GM23338 (cell line): ENCODE results near the gene HGF. TPM values are rescaled to one million over a fixed set of nuclear protein-coding genes. Genes with fewer than 3 reads are reported as not detected.

Experiments used
- ATAC-seq: fragments of 200-7000 bp; cut with Tn5 transposase; 3 replicates; pipeline ENCODE4 v1.9.1; 2020
- DNase-seq: peaks from one replicate; pipeline ENCODE4 v3.0.0-alpha.2; 2015; ENCODE audit warnings: low spot score
- H2AFZ ChIP-seq: fragments of 200-600 bp; sonication (generic); 2 replicates; pipeline ENCODE4 v1.8.0; 2016; ENCODE audit warnings: antibody characterized with exemption, mild to moderate bottlenecking, moderate library complexity
- H3F3A ChIP-seq: fragments of 200-600 bp; sonication (generic); replicated peaks from 2 replicates; pipeline ENCODE4 v1.8.0; 2017; ENCODE audit warnings: antibody characterized with exemption, mixed run types, low read depth
- H3K27ac ChIP-seq: fragments of 200-600 bp; sonication (generic); 2 replicates; pipeline ENCODE4 v1.6.1; 2016; ENCODE audit warnings: low read depth
- H3K27me3 ChIP-seq: fragments of 200-600 bp; sonication (generic); 2 replicates; pipeline ENCODE4 v1.8.0; 2016; ENCODE audit warnings: mild to moderate bottlenecking, mixed run types, moderate library complexity; ENCODE audit not compliant: insufficient read depth
- H3K36me3 ChIP-seq: fragments of 200-600 bp; sonication (generic); 2 replicates; pipeline ENCODE4 v1.8.0; 2016; ENCODE audit warnings: mild to moderate bottlenecking; ENCODE audit not compliant: insufficient read depth
- H3K4me1 ChIP-seq: fragments of 200-600 bp; sonication (generic); 2 replicates; pipeline ENCODE4 v1.8.0; 2016; ENCODE audit warnings: mild to moderate bottlenecking, moderate library complexity; ENCODE audit not compliant: insufficient read depth
- H3K4me2 ChIP-seq: fragments of 200-600 bp; sonication (generic); 2 replicates; pipeline ENCODE4 v1.7.1; 2017; ENCODE audit warnings: mixed run types
- H3K4me3 ChIP-seq: fragments of 200-600 bp; sonication (generic); 2 replicates; pipeline ENCODE4 v1.6.1; 2016; ENCODE audit warnings: mixed run types
- H3K79me2 ChIP-seq: fragments of 200-600 bp; sonication (generic); replicated peaks from 2 replicates; pipeline ENCODE4 v1.8.0; 2017; ENCODE audit warnings: mild to moderate bottlenecking; ENCODE audit not compliant: insufficient read depth
- H3K9me2 ChIP-seq: fragments of 200-600 bp; sonication (generic); 2 replicates; pipeline ENCODE4 v1.8.0; 2017; ENCODE audit not compliant: insufficient read depth
- H4K20me1 ChIP-seq: fragments of 200-600 bp; sonication (generic); replicated peaks from 2 replicates; pipeline ENCODE4 v1.8.0; 2017; ENCODE audit warnings: mild to moderate bottlenecking; ENCODE audit not compliant: insufficient read depth
- H3K27ac Mint-ChIP-seq: 2 replicates; pipeline ENCODE4 v1.8.0; 2020; ENCODE audit warnings: inconsistent platforms, mild to moderate bottlenecking, moderate library complexity, mixed read lengths
- H3K27me3 Mint-ChIP-seq: 3 replicates; pipeline ENCODE4 v1.8.0; 2022; ENCODE audit warnings: low read depth, mild to moderate bottlenecking, moderate library complexity, mixed read lengths, inconsistent platforms; ENCODE audit not compliant: insufficient read depth, poor library complexity
- H3K36me3 Mint-ChIP-seq: 3 replicates; pipeline ENCODE4 v1.8.0; 2021; ENCODE audit warnings: low read depth, mild to moderate bottlenecking, inconsistent platforms, moderate library complexity, mixed read lengths
- H3K4me1 Mint-ChIP-seq: 3 replicates; pipeline ENCODE4 v1.8.0; 2020; ENCODE audit warnings: mild to moderate bottlenecking, inconsistent platforms, mixed read lengths
- H3K4me3 Mint-ChIP-seq: 3 replicates; pipeline ENCODE4 v1.8.0; 2021; ENCODE audit warnings: moderate library complexity, mild to moderate bottlenecking, inconsistent platforms, mixed read lengths
- H3K9me3 Mint-ChIP-seq: 3 replicates; pipeline ENCODE4 v1.8.0; 2020; ENCODE audit warnings: moderate library complexity, mild to moderate bottlenecking, inconsistent platforms, mixed read lengths
- CREB1 ChIP-seq: fragments of 250-450 bp; sonication (Bioruptor Pico); IDR thresholded peaks from 2 replicates; pipeline ENCODE4 v1.5.0; 2020; ENCODE audit warnings: low read depth, mild to moderate bottlenecking, moderate library complexity
- EZH2 ChIP-seq: fragments of 200-600 bp; sonication (generic); IDR thresholded peaks from one replicate; pipeline ENCODE4 v1.8.0; 2017; ENCODE audit warnings: antibody characterized with exemption, mild to moderate bottlenecking, low read depth; ENCODE audit not compliant: unreplicated experiment
- EZH2phosphoT487 ChIP-seq: fragments of 200-600 bp; sonication (generic); IDR thresholded peaks from one replicate; pipeline ENCODE4 v1.8.1; 2018; ENCODE audit warnings: antibody characterized with exemption; ENCODE audit not compliant: unreplicated experiment
- JUNB ChIP-seq: IDR thresholded peaks from one replicate; pipeline ENCODE4 v1.6.1; 2016; ENCODE audit warnings: antibody characterized with exemption; ENCODE audit not compliant: unreplicated experiment
- NANOG ChIP-seq: IDR thresholded peaks from 2 replicates; pipeline ENCODE4 v1.6.1; 2016; ENCODE audit warnings: antibody characterized with exemption, borderline replicate concordance
- POLR2AphosphoS5 ChIP-seq: IDR thresholded peaks from 2 replicates; pipeline ENCODE4 v1.6.1; 2016; ENCODE audit warnings: antibody characterized with exemption, low read depth
- STAT1 ChIP-seq: IDR thresholded peaks from one replicate; pipeline ENCODE4 v1.6.1; 2016; ENCODE audit warnings: antibody characterized with exemption; ENCODE audit not compliant: unreplicated experiment
- ZNF114 ChIP-seq: fragments of 250-450 bp; sonication (Bioruptor Pico); IDR thresholded peaks from 2 replicates; pipeline ENCODE4 v1.5.0; 2020; ENCODE audit warnings: mild to moderate bottlenecking, moderate library complexity
- ZNF331 ChIP-seq: fragments of 250-450 bp; sonication (Bioruptor Pico); IDR thresholded peaks from 2 replicates; pipeline ENCODE4 v1.5.0; 2020; ENCODE audit warnings: low read depth, mild to moderate bottlenecking, moderate library complexity
- polyA plus RNA-seq: library from polyadenylated mRNA; unstranded; fragments of >200 nt; fragmentation: Nextera tagmentation; extraction: Ambion mirVana; gene quantifications from 2 replicates; pipeline ENCODE4 v1.2.1, GENCODE V29; 2016
- total RNA-seq: library from RNA; depleted of rRNA; stranded (reverse); fragments of >200 nt; shearing (Covaris generic); gene quantifications from 2 replicates; pipeline ENCODE4 v1.2.3, GENCODE V29; 2014
- TF ChIP-seq, protein P1 (sequence below): IDR thresholded peaks from 2 replicates; pipeline ENCODE4 v1.6.1; 2016; ENCODE audit warnings: antibody characterized with exemption
- TF ChIP-seq, protein P2 (sequence below): fragments of 250-450 bp; sonication (Bioruptor Pico); IDR thresholded peaks from 2 replicates; pipeline ENCODE4 v1.5.0; 2020; ENCODE audit warnings: mild to moderate bottlenecking, moderate library complexity
- TF ChIP-seq, protein P3 (sequence below): IDR thresholded peaks from one replicate; pipeline ENCODE4 v1.6.1; 2018; ENCODE audit warnings: antibody characterized with exemption; ENCODE audit not compliant: unreplicated experiment
- TF ChIP-seq, protein P4 (sequence below), 2 experiments: fragments of 200-600 bp in 1 of 2; sonication (generic) in 1 of 2; conservative IDR thresholded peaks; 2 replicates each; pipeline versions ENCODE4 v1.5.1 to v1.6.1; 2016 to 2017; ENCODE audit warnings: antibody characterized with exemption in 2 of 2, low read depth in 2 of 2, mild to moderate bottlenecking in 2 of 2, moderate library complexity in 1 of 2

The HGF gene
- total and polyA plus RNA-seq, 2 experiments from 2014 or later, result 0.24 to 1.1 TPM

DNA sequence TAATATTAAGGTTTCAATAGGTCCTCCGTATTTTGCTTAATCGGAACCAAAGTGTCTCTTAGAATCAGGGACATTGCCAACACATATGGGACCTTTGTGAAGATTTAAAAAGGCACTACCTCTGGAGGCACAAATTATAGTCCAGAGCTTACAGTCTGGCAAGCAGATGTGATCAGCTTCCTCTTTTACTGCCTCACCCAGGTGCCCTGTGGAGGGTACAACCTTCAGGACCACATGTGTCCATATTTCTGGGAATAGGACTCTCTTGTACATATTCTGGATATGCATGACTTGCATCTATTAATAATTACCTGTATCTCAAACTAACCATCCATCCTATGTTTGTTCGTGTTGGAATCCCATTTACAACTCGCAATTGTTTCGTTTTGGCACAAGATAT lies 60.0 kb downstream of the HGF start:
- Histone ChIP-seq H3K27ac (no peak overlapping the region), H2AFZ (no peak overlapping the region), H3F3A (no peaks in the 10 kb centered on the region), H3K4me1 (peaks cover 12% of the 10 kb centered on the region; the same call in 1 of the 2 replicates), H3K9me2 (no peaks in the 10 kb centered on the region), H3K4me3 (no peak overlapping the region), H4K20me1 (no peaks in the 10 kb centered on the region), H3K79me2 (no peaks in the 10 kb centered on the region), H3K27me3 (no peaks in the 10 kb centered on the region), H3K4me2 (no peak overlapping the region), H3K36me3 (no peaks in the 10 kb centered on the region)
- H3K27ac Mint-ChIP-seq, result no peak overlapping the region
- H3K4me1 Mint-ChIP-seq, result peaks cover 24% of the 10 kb centered on the region; the same call in 2 of the 3 replicates
- DNase-seq (no peak), ATAC-seq (no peak)
- no peak for TF ChIP-seq STAT1
- no peak for TF ChIP-seq ZNF331 (CRISPR knock-in tag)
- TF ChIP-seq, protein P1, sequence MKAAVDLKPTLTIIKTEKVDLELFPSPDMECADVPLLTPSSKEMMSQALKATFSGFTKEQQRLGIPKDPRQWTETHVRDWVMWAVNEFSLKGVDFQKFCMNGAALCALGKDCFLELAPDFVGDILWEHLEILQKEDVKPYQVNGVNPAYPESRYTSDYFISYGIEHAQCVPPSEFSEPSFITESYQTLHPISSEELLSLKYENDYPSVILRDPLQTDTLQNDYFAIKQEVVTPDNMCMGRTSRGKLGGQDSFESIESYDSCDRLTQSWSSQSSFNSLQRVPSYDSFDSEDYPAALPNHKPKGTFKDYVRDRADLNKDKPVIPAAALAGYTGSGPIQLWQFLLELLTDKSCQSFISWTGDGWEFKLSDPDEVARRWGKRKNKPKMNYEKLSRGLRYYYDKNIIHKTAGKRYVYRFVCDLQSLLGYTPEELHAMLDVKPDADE, result no peak
- no peak for TF ChIP-seq NANOG
- TF ChIP-seq, protein P2, sequence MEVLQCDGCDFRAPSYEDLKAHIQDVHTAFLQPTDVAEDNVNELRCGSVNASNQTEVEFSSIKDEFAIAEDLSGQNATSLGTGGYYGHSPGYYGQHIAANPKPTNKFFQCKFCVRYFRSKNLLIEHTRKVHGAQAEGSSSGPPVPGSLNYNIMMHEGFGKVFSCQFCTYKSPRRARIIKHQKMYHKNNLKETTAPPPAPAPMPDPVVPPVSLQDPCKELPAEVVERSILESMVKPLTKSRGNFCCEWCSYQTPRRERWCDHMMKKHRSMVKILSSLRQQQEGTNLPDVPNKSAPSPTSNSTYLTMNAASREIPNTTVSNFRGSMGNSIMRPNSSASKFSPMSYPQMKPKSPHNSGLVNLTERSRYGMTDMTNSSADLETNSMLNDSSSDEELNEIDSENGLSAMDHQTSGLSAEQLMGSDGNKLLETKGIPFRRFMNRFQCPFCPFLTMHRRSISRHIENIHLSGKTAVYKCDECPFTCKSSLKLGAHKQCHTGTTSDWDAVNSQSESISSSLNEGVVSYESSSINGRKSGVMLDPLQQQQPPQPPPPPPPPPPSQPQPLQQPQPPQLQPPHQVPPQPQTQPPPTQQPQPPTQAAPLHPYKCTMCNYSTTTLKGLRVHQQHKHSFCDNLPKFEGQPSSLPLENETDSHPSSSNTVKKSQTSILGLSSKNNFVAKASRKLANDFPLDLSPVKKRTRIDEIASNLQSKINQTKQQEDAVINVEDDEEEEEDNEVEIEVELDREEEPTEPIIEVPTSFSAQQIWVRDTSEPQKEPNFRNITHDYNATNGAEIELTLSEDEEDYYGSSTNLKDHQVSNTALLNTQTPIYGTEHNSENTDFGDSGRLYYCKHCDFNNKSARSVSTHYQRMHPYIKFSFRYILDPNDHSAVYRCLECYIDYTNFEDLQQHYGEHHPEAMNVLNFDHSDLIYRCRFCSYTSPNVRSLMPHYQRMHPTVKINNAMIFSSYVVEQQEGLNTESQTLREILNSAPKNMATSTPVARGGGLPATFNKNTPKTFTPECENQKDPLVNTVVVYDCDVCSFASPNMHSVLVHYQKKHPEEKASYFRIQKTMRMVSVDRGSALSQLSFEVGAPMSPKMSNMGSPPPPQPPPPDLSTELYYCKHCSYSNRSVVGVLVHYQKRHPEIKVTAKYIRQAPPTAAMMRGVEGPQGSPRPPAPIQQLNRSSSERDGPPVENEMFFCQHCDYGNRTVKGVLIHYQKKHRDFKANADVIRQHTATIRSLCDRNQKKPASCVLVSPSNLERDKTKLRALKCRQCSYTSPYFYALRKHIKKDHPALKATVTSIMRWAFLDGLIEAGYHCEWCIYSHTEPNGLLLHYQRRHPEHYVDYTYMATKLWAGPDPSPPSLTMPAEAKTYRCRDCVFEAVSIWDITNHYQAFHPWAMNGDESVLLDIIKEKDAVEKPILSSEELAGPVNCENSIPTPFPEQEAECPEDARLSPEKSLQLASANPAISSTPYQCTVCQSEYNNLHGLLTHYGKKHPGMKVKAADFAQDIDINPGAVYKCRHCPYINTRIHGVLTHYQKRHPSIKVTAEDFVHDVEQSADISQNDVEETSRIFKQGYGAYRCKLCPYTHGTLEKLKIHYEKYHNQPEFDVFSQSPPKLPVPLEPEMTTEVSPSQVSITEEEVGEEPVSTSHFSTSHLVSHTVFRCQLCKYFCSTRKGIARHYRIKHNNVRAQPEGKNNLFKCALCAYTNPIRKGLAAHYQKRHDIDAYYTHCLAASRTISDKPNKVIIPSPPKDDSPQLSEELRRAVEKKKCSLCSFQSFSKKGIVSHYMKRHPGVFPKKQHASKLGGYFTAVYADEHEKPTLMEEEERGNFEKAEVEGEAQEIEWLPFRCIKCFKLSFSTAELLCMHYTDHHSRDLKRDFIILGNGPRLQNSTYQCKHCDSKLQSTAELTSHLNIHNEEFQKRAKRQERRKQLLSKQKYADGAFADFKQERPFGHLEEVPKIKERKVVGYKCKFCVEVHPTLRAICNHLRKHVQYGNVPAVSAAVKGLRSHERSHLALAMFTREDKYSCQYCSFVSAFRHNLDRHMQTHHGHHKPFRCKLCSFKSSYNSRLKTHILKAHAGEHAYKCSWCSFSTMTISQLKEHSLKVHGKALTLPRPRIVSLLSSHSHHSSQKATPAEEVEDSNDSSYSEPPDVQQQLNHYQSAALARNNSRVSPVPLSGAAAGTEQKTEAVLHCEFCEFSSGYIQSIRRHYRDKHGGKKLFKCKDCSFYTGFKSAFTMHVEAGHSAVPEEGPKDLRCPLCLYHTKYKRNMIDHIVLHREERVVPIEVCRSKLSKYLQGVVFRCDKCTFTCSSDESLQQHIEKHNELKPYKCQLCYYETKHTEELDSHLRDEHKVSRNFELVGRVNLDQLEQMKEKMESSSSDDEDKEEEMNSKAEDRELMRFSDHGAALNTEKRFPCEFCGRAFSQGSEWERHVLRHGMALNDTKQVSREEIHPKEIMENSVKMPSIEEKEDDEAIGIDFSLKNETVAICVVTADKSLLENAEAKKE, result no peak
- TF ChIP-seq ZNF114 (CRISPR knock-in tag), result no peak
- no peak for TF ChIP-seq POLR2AphosphoS5
- TF ChIP-seq, protein P3, sequence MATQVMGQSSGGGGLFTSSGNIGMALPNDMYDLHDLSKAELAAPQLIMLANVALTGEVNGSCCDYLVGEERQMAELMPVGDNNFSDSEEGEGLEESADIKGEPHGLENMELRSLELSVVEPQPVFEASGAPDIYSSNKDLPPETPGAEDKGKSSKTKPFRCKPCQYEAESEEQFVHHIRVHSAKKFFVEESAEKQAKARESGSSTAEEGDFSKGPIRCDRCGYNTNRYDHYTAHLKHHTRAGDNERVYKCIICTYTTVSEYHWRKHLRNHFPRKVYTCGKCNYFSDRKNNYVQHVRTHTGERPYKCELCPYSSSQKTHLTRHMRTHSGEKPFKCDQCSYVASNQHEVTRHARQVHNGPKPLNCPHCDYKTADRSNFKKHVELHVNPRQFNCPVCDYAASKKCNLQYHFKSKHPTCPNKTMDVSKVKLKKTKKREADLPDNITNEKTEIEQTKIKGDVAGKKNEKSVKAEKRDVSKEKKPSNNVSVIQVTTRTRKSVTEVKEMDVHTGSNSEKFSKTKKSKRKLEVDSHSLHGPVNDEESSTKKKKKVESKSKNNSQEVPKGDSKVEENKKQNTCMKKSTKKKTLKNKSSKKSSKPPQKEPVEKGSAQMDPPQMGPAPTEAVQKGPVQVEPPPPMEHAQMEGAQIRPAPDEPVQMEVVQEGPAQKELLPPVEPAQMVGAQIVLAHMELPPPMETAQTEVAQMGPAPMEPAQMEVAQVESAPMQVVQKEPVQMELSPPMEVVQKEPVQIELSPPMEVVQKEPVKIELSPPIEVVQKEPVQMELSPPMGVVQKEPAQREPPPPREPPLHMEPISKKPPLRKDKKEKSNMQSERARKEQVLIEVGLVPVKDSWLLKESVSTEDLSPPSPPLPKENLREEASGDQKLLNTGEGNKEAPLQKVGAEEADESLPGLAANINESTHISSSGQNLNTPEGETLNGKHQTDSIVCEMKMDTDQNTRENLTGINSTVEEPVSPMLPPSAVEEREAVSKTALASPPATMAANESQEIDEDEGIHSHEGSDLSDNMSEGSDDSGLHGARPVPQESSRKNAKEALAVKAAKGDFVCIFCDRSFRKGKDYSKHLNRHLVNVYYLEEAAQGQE, result no peak
- no peak for TF ChIP-seq JUNB
- TF ChIP-seq, protein P4, sequence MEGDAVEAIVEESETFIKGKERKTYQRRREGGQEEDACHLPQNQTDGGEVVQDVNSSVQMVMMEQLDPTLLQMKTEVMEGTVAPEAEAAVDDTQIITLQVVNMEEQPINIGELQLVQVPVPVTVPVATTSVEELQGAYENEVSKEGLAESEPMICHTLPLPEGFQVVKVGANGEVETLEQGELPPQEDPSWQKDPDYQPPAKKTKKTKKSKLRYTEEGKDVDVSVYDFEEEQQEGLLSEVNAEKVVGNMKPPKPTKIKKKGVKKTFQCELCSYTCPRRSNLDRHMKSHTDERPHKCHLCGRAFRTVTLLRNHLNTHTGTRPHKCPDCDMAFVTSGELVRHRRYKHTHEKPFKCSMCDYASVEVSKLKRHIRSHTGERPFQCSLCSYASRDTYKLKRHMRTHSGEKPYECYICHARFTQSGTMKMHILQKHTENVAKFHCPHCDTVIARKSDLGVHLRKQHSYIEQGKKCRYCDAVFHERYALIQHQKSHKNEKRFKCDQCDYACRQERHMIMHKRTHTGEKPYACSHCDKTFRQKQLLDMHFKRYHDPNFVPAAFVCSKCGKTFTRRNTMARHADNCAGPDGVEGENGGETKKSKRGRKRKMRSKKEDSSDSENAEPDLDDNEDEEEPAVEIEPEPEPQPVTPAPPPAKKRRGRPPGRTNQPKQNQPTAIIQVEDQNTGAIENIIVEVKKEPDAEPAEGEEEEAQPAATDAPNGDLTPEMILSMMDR (conservative IDR thresholded peaks at IDR 0.05; ENCODE audit: low read depth in 2 of 2), result no peak
- TF ChIP-seq EZH2, result no peak
- no peak for TF ChIP-seq EZH2phosphoT487
- TF ChIP-seq CREB1 (CRISPR knock-in tag), result no peak
- H3K9me3 Mint-ChIP-seq, result no peaks in the 10 kb centered on the region
- no peaks in the 10 kb centered on the region for H3K27me3 Mint-ChIP-seq
- no peak overlapping the region for H3K4me3 Mint-ChIP-seq
- no peaks in the 10 kb centered on the region for H3K36me3 Mint-ChIP-seq
